SKM-1 treated with dmso at 0.1 percent for 144 hours (cell line): ENCODE measurements around the gene E2F1.

ENCODE experiments used
- DNase-seq: peaks from one replicate; lab custom pipeline; 2025; ENCODE audit not compliant: unreplicated experiment; lab: John Stamatoyannopoulos, UW

The E2F1 gene

GRCh38 chr20:33687993-33688937 lies 2.1 kb upstream of the E2F1 start:
- DNase-seq = no peak

- DNase-seq = peak; percentile 84
These were observed 1.3 kb upstream of the E2F1 start for GRCh38 chr20:33687370-33687915.

- DNase-seq = no peak
These were observed 790 bp upstream of the E2F1 start for GRCh38 chr20:33686984-33687366.

GRCh38 chr20:33685328-33686099 lies 671 bp downstream of the E2F1 start:
- DNase-seq = peak; percentile 54

GRCh38 chr20:33684533-33685327 lies 1.5 kb downstream of the E2F1 start:
- DNase-seq = no peak

- no peak for DNase-seq
These were observed 4.3 kb downstream of the E2F1 start for GRCh38 chr20:33681728-33682353.

GRCh38 chr20:33681288-33681687 lies 4.9 kb downstream of the E2F1 start:
- no peak for DNase-seq

GRCh38 chr20:33680686-33681085 lies 5.5 kb downstream of the E2F1 start:
- no peak for DNase-seq

- DNase-seq = no peak
These were observed 6.3 kb downstream of the E2F1 start for GRCh38 chr20:33679758-33680485.

- no peak for DNase-seq
These were observed 8.0 kb downstream of the E2F1 start for GRCh38 chr20:33677991-33678702.

GRCh38 chr20:33676652-33677645 lies 9.2 kb downstream of the E2F1 start:
- no peak for DNase-seq

GRCh38 chr20:33676121-33676520 lies 10.1 kb downstream of the E2F1 start:
- DNase-seq = no peak

- no peak for DNase-seq
These were observed 10.8 kb downstream of the E2F1 start for GRCh38 chr20:33675136-33675959.

GRCh38 chr20:33674294-33675135 lies 11.7 kb downstream of the E2F1 start, which contains the start of gene NECAB3:
NECAB3 (minus strand) TSS chr20:33674428; CDS start chr20:33674352, 76 bp downstream.
- DNase-seq = peak; percentile 41

- peak; percentile 41 for DNase-seq
These were observed 12.5 kb downstream of the E2F1 start for GRCh38 chr20:33673410-33674293.
